Measurements from ENCODE around the gene GPR37L1.

DNA sequence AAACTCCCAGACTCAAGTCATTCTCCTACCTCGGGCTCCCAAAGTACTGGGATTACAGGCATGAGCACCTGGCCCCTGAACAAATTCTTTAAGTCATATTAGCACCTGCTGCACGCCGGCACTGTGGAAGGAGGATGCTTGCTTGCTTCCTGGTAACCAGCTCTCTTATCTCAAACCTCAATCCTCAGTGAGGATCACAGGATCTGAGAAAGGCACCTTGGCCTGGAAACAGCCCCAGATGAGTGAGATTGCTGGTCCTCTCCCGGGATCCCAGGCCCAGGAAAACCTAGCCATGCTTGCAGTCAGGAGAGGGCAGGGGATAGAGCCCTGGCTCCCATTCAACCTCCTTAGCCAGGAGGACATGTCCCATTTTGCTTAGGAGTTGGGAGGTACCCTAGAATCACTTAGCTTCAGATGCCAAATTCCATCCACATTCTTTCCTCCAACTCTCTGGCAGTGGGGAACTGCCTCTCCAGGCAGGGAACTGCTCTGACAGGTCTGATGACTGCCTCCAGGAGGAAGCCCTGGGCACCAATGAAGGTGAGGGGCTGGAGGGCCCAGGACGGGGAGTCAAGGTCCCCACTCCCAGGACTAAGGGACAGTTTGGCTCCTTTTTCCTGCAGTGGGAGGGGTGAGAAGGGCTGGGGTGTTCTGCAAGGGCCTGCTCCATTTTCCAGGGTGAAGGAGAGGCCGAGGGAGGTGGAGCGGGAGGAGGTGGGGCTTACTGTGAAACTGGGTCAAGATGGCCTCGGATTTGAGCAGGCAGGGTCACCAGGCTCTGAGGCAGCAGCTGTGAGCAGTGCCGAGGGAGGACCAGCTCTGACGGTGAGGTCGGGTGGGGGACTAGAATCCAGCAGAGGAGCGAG is 9.5 kb downstream of the GPR37L1 start:
- TF ChIP-seq POLR2A (IDR thresholded peaks at IDR 0.05; ENCODE audit: low read depth, low read length) (no peak; the same call in 1 of the 2 replicates), POLR2AphosphoS5 (IDR thresholded peaks at IDR 0.05; ENCODE audit: low read depth, low read length) (no peak; the same call in 1 of the 2 replicates)

Measured in GM12892 (cell line).